HepG2 (cell line): ENCODE results near the gene CELSR3. TPM values are rescaled to one million over a fixed set of nuclear protein-coding genes. Genes with fewer than 3 reads are reported as not detected.

Experiments used
- CEBPG ChIP-seq: IDR thresholded peaks from 2 replicates; pipeline ENCODE4 v1.6.1; 2016
- ETV5 ChIP-seq: IDR thresholded peaks from 2 replicates; pipeline ENCODE4 v1.6.1; 2018; ENCODE audit warnings: missing biosample characterization, missing genetic modification reagents, inconsistent platforms, borderline replicate concordance
- GFI1 ChIP-seq: sonication (generic); formaldehyde crosslinking; IDR thresholded peaks from 2 replicates; pipeline ENCODE4 v1.5.0; 2020; ENCODE audit warnings: missing genetic modification reagents, mild to moderate bottlenecking, borderline replicate concordance
- NR2F6 ChIP-seq, 2 experiments: IDR thresholded peaks; 2 replicates each; pipeline ENCODE4 v1.6.1; 2016; ENCODE audit warnings: antibody characterized with exemption in 1 of 2, mild to moderate bottlenecking in 1 of 2
- POLR2AphosphoS5 ChIP-seq: IDR thresholded peaks from 2 replicates; pipeline ENCODE4 v1.6.1; 2012; ENCODE audit warnings: low read depth, low read length
- PPARG ChIP-seq: conservative IDR thresholded peaks from 2 replicates; pipeline ENCODE4 v1.6.1; 2016; ENCODE audit warnings: missing biosample characterization, missing genetic modification reagents
- RAD21 ChIP-seq: fragments of 450-650 bp; formaldehyde crosslinking; IDR thresholded peaks from 2 replicates; pipeline ENCODE4 v1.5.0; 2020; ENCODE audit warnings: mild to moderate bottlenecking
- RAD51 ChIP-seq: fragments of 450-650 bp; IDR thresholded peaks from 2 replicates; pipeline ENCODE4 v1.6.1; 2016; ENCODE audit warnings: borderline replicate concordance
- TBL1XR1 ChIP-seq: fragments of 150-350 bp; IDR thresholded peaks from 2 replicates; pipeline ENCODE4 v1.6.1; 2014; ENCODE audit warnings: borderline replicate concordance, low read length; ENCODE audit not compliant: partially characterized antibody
- ZNF331 ChIP-seq: sonication (generic); formaldehyde crosslinking; IDR thresholded peaks from 2 replicates; pipeline ENCODE4 v1.4.0; 2020; ENCODE audit warnings: missing genetic modification reagents
- ZNF761 ChIP-seq: sonication (generic); formaldehyde crosslinking; conservative IDR thresholded peaks from 2 replicates; pipeline ENCODE4 v1.4.0; 2020; ENCODE audit warnings: mild to moderate bottlenecking, missing genetic modification reagents
- ZNF841 ChIP-seq: sonication (generic); formaldehyde crosslinking; IDR thresholded peaks from 2 replicates; pipeline ENCODE4 v1.8.1; 2023; ENCODE audit warnings: missing genetic modification reagents, borderline replicate concordance
- ZSCAN12 ChIP-seq: sonication (generic); formaldehyde crosslinking; IDR thresholded peaks from 2 replicates; pipeline ENCODE4 v1.9.0; 2021; ENCODE audit warnings: mild to moderate bottlenecking, missing genetic modification reagents
- polyA plus RNA-seq, 8 experiments: library from polyadenylated mRNA; depleted of rRNA in 3 of 8; stranded (reverse) in 7 of 8; unstranded in 1 of 8; fragments of >200 nt; fragmentation: Illumina TruSeq in 4 of 8; extraction: Trizol in 4 of 8; gene quantifications; 2 replicates each; pipeline versions ENCODE4 v1.2.1 to v1.2.3, GENCODE V29; 2011 to 2016; ENCODE audit warnings: low read depth in 4 of 8, missing spikeins in 1 of 8, mixed read lengths in 1 of 8; ENCODE audit not compliant: insufficient read depth in 1 of 8
- total RNA-seq, 5 experiments: library from RNA; depleted of rRNA; stranded (reverse); fragments of >200 nt; fragmentation: Illumina TruSeq; extraction: Trizol; gene quantifications; 2 replicates each; pipeline ENCODE4 v1.2.3, GENCODE V29; 2016; ENCODE audit warnings: low read depth in 1 of 5
- TF ChIP-seq, protein P1 (sequence below): sonication (generic); IDR thresholded peaks from 2 replicates; pipeline ENCODE4 v1.6.1; 2016; ENCODE audit warnings: low read depth, borderline replicate concordance
- TF ChIP-seq, protein P2 (sequence below), 2 experiments: sonication (generic) in 1 of 2; formaldehyde crosslinking in 1 of 2; IDR thresholded peaks; 2 replicates each; pipeline versions ENCODE4 v1.4.0 to v1.6.1; 2016 to 2020; ENCODE audit warnings: borderline replicate concordance in 1 of 2, low read depth in 1 of 2, mild to moderate bottlenecking in 1 of 2, missing genetic modification reagents in 1 of 2
- TF ChIP-seq, protein P3 (sequence below): sonication (generic); formaldehyde crosslinking; IDR thresholded peaks from 2 replicates; pipeline ENCODE4 v1.4.0; 2020; ENCODE audit warnings: missing genetic modification reagents, mild to moderate bottlenecking, borderline replicate concordance
- TF ChIP-seq, protein P4 (sequence below): sonication (generic); formaldehyde crosslinking; IDR thresholded peaks from 2 replicates; pipeline ENCODE4 v1.5.1; 2020; ENCODE audit warnings: mild to moderate bottlenecking, moderate library complexity, missing genetic modification reagents
- TF ChIP-seq, protein P5 (sequence below): IDR thresholded peaks from 2 replicates; pipeline ENCODE4 v1.6.1; 2016

Gene CELSR3
- total and polyA plus RNA-seq, 2 of the 13 experiments (the other 11 are each of a cell fraction or from before 2014, with no cell fraction given), result 5.4 to 6.7 TPM

DNA sequence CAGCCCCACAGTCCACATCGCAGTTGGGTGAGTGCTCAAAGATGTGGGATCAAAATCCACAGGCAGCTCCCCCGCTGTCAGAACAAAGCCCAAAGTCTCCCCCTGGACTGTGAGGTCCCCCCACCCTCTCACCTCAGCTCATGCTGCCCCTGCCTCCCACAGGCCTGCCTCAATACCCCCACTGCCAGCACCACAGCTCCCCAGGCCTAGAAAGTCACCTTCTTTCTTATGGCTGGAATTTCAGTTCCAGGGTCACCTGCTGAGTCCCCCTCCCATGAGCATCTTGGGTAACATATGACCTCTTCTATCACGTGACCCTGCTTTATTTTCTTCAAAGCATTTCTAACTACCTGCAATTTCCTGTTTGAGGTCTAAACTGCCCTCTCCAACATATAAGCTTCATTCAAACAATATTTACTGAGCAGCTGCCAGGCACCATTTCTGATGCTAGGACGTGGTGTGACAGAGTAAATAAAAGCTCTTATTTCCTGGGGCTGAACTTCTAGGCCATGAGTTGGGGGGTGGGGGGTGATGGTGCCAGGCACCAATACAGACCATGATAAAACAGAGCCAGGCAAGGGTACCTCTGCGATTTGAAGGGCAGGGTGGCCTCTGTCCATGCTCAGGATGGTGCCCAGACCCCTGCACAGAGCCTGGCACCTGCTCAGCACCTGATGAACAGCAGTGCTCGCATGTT lies 38.7 kb downstream of the CELSR3 start (continued):
- TF ChIP-seq, protein P1, sequence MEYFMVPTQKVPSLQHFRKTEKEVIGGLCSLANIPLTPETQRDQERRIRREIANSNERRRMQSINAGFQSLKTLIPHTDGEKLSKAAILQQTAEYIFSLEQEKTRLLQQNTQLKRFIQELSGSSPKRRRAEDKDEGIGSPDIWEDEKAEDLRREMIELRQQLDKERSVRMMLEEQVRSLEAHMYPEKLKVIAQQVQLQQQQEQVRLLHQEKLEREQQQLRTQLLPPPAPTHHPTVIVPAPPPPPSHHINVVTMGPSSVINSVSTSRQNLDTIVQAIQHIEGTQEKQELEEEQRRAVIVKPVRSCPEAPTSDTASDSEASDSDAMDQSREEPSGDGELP, result peak; percentile 76
- TF ChIP-seq, protein P2, sequence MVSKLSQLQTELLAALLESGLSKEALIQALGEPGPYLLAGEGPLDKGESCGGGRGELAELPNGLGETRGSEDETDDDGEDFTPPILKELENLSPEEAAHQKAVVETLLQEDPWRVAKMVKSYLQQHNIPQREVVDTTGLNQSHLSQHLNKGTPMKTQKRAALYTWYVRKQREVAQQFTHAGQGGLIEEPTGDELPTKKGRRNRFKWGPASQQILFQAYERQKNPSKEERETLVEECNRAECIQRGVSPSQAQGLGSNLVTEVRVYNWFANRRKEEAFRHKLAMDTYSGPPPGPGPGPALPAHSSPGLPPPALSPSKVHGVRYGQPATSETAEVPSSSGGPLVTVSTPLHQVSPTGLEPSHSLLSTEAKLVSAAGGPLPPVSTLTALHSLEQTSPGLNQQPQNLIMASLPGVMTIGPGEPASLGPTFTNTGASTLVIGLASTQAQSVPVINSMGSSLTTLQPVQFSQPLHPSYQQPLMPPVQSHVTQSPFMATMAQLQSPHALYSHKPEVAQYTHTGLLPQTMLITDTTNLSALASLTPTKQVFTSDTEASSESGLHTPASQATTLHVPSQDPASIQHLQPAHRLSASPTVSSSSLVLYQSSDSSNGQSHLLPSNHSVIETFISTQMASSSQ (IDR thresholded peaks at IDR 0.05; ENCODE audit: low read depth), result peak; percentile 20; the same call in 1 of the 2 replicates
- TF ChIP-seq, protein P2 (CRISPR knock-in tag; IDR thresholded peaks at IDR 0.05; ENCODE audit: borderline replicate concordance), result peak; percentile 32; the same call in 1 of the 2 replicates
- TF ChIP-seq, protein P3, sequence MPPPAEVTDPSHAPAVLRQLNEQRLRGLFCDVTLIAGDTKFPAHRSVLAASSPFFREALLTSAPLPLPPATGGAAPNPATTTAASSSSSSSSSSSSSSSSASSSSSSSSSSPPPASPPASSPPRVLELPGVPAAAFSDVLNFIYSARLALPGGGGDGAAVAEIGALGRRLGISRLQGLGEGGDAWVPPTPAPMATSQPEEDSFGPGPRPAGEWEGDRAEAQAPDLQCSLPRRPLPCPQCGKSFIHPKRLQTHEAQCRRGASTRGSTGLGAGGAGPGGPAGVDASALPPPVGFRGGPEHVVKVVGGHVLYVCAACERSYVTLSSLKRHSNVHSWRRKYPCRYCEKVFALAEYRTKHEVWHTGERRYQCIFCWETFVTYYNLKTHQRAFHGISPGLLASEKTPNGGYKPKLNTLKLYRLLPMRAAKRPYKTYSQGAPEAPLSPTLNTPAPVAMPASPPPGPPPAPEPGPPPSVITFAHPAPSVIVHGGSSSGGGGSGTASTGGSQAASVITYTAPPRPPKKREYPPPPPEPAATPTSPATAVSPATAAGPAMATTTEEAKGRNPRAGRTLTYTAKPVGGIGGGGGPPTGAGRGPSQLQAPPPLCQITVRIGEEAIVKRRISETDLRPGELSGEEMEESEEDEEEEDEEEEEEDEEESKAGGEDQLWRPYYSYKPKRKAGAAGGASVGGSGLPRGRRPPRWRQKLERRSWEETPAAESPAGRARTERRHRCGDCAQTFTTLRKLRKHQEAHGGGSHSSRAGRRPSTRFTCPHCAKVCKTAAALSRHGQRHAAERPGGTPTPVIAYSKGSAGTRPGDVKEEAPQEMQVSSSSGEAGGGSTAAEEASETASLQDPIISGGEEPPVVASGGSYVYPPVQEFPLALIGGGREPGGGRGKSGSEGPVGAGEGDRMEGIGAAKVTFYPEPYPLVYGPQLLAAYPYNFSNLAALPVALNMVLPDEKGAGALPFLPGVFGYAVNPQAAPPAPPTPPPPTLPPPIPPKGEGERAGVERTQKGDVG (CRISPR knock-in tag), result no peak
- TF ChIP-seq PPARG (CRISPR knock-in tag), result peak; percentile 51
- no peak for TF ChIP-seq ZNF841 (CRISPR knock-in tag)
- no peak for TF ChIP-seq TBL1XR1
- peak; percentile 63; the same call in 1 of the 2 replicates for TF ChIP-seq POLR2AphosphoS5
- no peak for TF ChIP-seq RAD21 (CRISPR knock-in tag)
- peak; percentile 85 for TF ChIP-seq NR2F6 (IDR thresholded peaks at IDR 0.05)
- peak; percentile 83 for TF ChIP-seq NR2F6 (CRISPR knock-in tag; IDR thresholded peaks at IDR 0.05)
- TF ChIP-seq ZNF331 (CRISPR knock-in tag), result peak; percentile 40; the same call in 1 of the 2 replicates
- peak; percentile 76 for TF ChIP-seq CEBPG
- TF ChIP-seq ZSCAN12 (CRISPR knock-in tag), result no peak
- TF ChIP-seq ETV5 (CRISPR knock-in tag), result peak; percentile 72; the same call in 1 of the 2 replicates
- TF ChIP-seq, protein P4, sequence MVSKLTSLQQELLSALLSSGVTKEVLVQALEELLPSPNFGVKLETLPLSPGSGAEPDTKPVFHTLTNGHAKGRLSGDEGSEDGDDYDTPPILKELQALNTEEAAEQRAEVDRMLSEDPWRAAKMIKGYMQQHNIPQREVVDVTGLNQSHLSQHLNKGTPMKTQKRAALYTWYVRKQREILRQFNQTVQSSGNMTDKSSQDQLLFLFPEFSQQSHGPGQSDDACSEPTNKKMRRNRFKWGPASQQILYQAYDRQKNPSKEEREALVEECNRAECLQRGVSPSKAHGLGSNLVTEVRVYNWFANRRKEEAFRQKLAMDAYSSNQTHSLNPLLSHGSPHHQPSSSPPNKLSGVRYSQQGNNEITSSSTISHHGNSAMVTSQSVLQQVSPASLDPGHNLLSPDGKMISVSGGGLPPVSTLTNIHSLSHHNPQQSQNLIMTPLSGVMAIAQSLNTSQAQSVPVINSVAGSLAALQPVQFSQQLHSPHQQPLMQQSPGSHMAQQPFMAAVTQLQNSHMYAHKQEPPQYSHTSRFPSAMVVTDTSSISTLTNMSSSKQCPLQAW (CRISPR knock-in tag), result peak; percentile 48; the same call in 1 of the 2 replicates
- TF ChIP-seq RAD51, result peak; percentile 97
- TF ChIP-seq ZNF761 (CRISPR knock-in tag), result peak; percentile 58; the same call in 1 of the 2 replicates
- TF ChIP-seq GFI1 (CRISPR knock-in tag), result 0 out of 2 replicates have a peak, but pooled peaks have one; percentile 35
- TF ChIP-seq, protein P5, sequence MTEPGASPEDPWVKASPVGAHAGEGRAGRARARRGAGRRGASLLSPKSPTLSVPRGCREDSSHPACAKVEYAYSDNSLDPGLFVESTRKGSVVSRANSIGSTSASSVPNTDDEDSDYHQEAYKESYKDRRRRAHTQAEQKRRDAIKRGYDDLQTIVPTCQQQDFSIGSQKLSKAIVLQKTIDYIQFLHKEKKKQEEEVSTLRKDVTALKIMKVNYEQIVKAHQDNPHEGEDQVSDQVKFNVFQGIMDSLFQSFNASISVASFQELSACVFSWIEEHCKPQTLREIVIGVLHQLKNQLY (CRISPR knock-in tag), result peak; percentile 79; the same call in 1 of the 2 replicates
